Hepatocyte (in vitro differentiated cells): ENCODE data around the gene RYK. TPM values are rescaled to one million over a fixed set of nuclear protein-coding genes. Genes with fewer than 3 reads are reported as not detected.

Experiments
- DNase-seq: peaks from one replicate; pipeline ENCODE4 v3.0.0-alpha.2; 2016; ENCODE audit warnings: low spot score
- H2AFZ ChIP-seq: fragments of 200-600 bp; sonication (generic); 2 replicates; pipeline ENCODE4 v1.6.0; 2016; ENCODE audit warnings: antibody characterized with exemption, mild to moderate bottlenecking
- H3K27ac ChIP-seq: fragments of 200-600 bp; sonication (generic); 2 replicates; pipeline ENCODE4 v1.5.1; 2016; ENCODE audit warnings: mild to moderate bottlenecking
- H3K27me3 ChIP-seq: fragments of 200-600 bp; sonication (generic); 2 replicates; pipeline ENCODE4 v1.6.1; 2016
- H3K36me3 ChIP-seq: fragments of 200-600 bp; sonication (generic); replicated peaks from 2 replicates; pipeline ENCODE4 v1.5.1; 2016; ENCODE audit warnings: low read depth; ENCODE audit not compliant: insufficient read depth
- H3K4me1 ChIP-seq: fragments of 200-600 bp; sonication (generic); 2 replicates; pipeline ENCODE4 v1.5.1; 2016; ENCODE audit warnings: mild to moderate bottlenecking, moderate library complexity; ENCODE audit not compliant: insufficient read depth
- H3K4me2 ChIP-seq: fragments of 200-600 bp; sonication (generic); 2 replicates; pipeline ENCODE4 v1.6.0; 2016
- H3K4me3 ChIP-seq: fragments of 200-600 bp; sonication (generic); 2 replicates; pipeline ENCODE4 v1.5.1; 2016; ENCODE audit warnings: mild to moderate bottlenecking
- H3K79me2 ChIP-seq: fragments of 200-600 bp; sonication (generic); 2 replicates; pipeline ENCODE4 v1.6.0; 2017; ENCODE audit warnings: mild to moderate bottlenecking
- H3K9me2 ChIP-seq: fragments of 200-600 bp; sonication (generic); replicated peaks from 2 replicates; pipeline ENCODE4 v1.6.0; 2017; ENCODE audit warnings: mild to moderate bottlenecking; ENCODE audit not compliant: insufficient read depth
- H3K9me3 ChIP-seq: fragments of 200-600 bp; sonication (generic); 2 replicates; pipeline ENCODE4 v1.5.1; 2016; ENCODE audit warnings: low read depth, mild to moderate bottlenecking
- H4K20me1 ChIP-seq: fragments of 200-600 bp; sonication (generic); 2 replicates; pipeline ENCODE4 v1.6.0; 2016; ENCODE audit warnings: mild to moderate bottlenecking; ENCODE audit not compliant: insufficient read depth, poor library complexity, severe bottlenecking
- CTCF ChIP-seq: fragments of 200-600 bp; sonication (generic); IDR thresholded peaks from 2 replicates; pipeline ENCODE4 v1.5.1; 2016; ENCODE audit warnings: antibody characterized with exemption, mild to moderate bottlenecking; ENCODE audit not compliant: poor library complexity
- EZH2 ChIP-seq: fragments of 200-600 bp; sonication (generic); IDR thresholded peaks from 2 replicates; pipeline ENCODE4 v1.6.1; 2016; ENCODE audit warnings: antibody characterized with exemption, mild to moderate bottlenecking, borderline replicate concordance
- EZH2phosphoT487 ChIP-seq: fragments of 200-600 bp; sonication (generic); IDR thresholded peaks from one replicate; pipeline ENCODE4 v1.6.1; 2018; ENCODE audit warnings: antibody characterized with exemption, mild to moderate bottlenecking, low read depth, moderate library complexity; ENCODE audit not compliant: unreplicated experiment, severe bottlenecking
- WGBS: methylation state at CpG from one replicate; pipeline ENCODE4 v1.1.6; 2016; ENCODE audit warnings: low lambda C conversion rate; ENCODE audit errors: missing lambda C conversion rate; 5-methylcytosine and 5-hydroxymethylcytosine counted together
- polyA plus RNA-seq: library from polyadenylated mRNA; unstranded; fragments of >200 nt; fragmentation: Nextera tagmentation; extraction: Ambion mirVana; gene quantifications from 2 replicates; pipeline ENCODE4 v1.2.1, GENCODE V29; 2016
- total RNA-seq: library from RNA; depleted of rRNA; stranded (reverse); fragments of >200 nt; gene quantifications from 2 replicates; pipeline ENCODE4 v1.2.3, GENCODE V29; 2014

RYK gene
- total and polyA plus RNA-seq, 2 experiments from 2014 or later = 56.5 to 102 TPM

GRCh38 chr3:134239538-134239937 is 11.1 kb downstream of the RYK start:
- DNase-seq = no peak
- TF ChIP-seq EZH2 = no peak
- no peak for TF ChIP-seq EZH2phosphoT487
- TF ChIP-seq CTCF = no peak
- peaks cover 35% of the 10 kb centered on the region for H3K4me1 ChIP-seq
- peaks cover 100% of the 10 kb centered on the region for H3K79me2 ChIP-seq
- 91% methylated on average over 1 of the region's 1 CpG for WGBS
- H3K27ac ChIP-seq = no peak overlapping the region
- no peak overlapping the region for H3K4me2 ChIP-seq
- no peaks in the 10 kb centered on the region for H3K36me3 ChIP-seq
- H3K9me3 ChIP-seq = no peaks in the 10 kb centered on the region
- H4K20me1 ChIP-seq = peaks cover 82% of the 10 kb centered on the region
- H3K27me3 ChIP-seq = no peaks in the 10 kb centered on the region
- no peaks in the 10 kb centered on the region for H3K9me2 ChIP-seq
- H3K4me3 ChIP-seq = no peak overlapping the region
- no peak overlapping the region for H2AFZ ChIP-seq

- H3K4me2 ChIP-seq = peak overlapping the region; percentile 2
- no peak for DNase-seq
- peaks cover 19% of the 10 kb centered on the region for H3K4me1 ChIP-seq
- no peak overlapping the region for H2AFZ ChIP-seq
- H3K4me3 ChIP-seq = no peak overlapping the region
- H3K9me3 ChIP-seq = no peaks in the 10 kb centered on the region
- 83% methylated on average over 4 of the region's 4 CpGs for WGBS
- no peaks in the 10 kb centered on the region for H3K36me3 ChIP-seq
- TF ChIP-seq EZH2phosphoT487 (no peak), EZH2 (no peak), CTCF (no peak)
- H3K79me2 ChIP-seq = peaks cover 100% of the 10 kb centered on the region
- peaks cover 74% of the 10 kb centered on the region for H4K20me1 ChIP-seq
- H3K27me3 ChIP-seq = no peaks in the 10 kb centered on the region
- H3K9me2 ChIP-seq = no peaks in the 10 kb centered on the region
- peak overlapping the region; percentile 35 for H3K27ac ChIP-seq
Measured at GRCh38 chr3:134237454-134238145, 13.1 kb downstream of the RYK start.

- Histone ChIP-seq H3K4me1 (peaks cover 16% of the 10 kb centered on the region), H3K27me3 (no peaks in the 10 kb centered on the region), H3K9me3 (no peaks in the 10 kb centered on the region), H3K9me2 (no peaks in the 10 kb centered on the region), H4K20me1 (peaks cover 68% of the 10 kb centered on the region), H3K36me3 (no peaks in the 10 kb centered on the region), H3K4me2 (peak overlapping the region; percentile 22), H3K79me2 (peaks cover 100% of the 10 kb centered on the region), H3K27ac (peak overlapping the region; percentile 35), H3K4me3 (no peak overlapping the region), H2AFZ (no peak overlapping the region)
- TF ChIP-seq CTCF = no peak
- TF ChIP-seq EZH2 = no peak
- TF ChIP-seq EZH2phosphoT487 = no peak
- DNase-seq = no peak
- 78% methylated on average over 3 of the region's 3 CpGs for WGBS
Measured at GRCh38 chr3:134236505-134237170, 14.0 kb downstream of the RYK start.
